Lower lobe of right lung (tissue), 2 donors: Measurements from ENCODE around the gene INHBB. TPM values are rescaled to one million over a fixed set of nuclear protein-coding genes. Genes with fewer than 3 reads are reported as not detected.

Experiments
- ATAC-seq, 2 donors: fragments of 200-7000 bp; cut with Tn5 transposase; one replicate each; pipeline ENCODE4 v1.9.1; 2020 to 2022; ENCODE audit warnings: mild to moderate bottlenecking in 2 of 2, moderate library complexity in 2 of 2
- DNase-seq: peaks from one replicate; pipeline ENCODE4 v3.0.0-alpha.2; 2020
- H3K27ac ChIP-seq: fragments of 200-600 bp; one replicate; pipeline ENCODE4 v1.8.0; 2022
- H3K27me3 ChIP-seq: fragments of 200-600 bp; one replicate; pipeline ENCODE4 v1.8.0; 2022; ENCODE audit warnings: low read depth
- H3K36me3 ChIP-seq: fragments of 200-600 bp; one replicate; pipeline ENCODE4 v1.8.0; 2022; ENCODE audit warnings: mild to moderate bottlenecking
- H3K4me1 ChIP-seq: fragments of 200-600 bp; one replicate; pipeline ENCODE4 v1.8.0; 2022
- H3K4me3 ChIP-seq: fragments of 200-600 bp; one replicate; pipeline ENCODE4 v1.8.0; 2022; ENCODE audit warnings: mild to moderate bottlenecking
- H3K9me3 ChIP-seq: fragments of 200-600 bp; one replicate; pipeline ENCODE4 v1.8.0; 2022
- intact Hi-C: fragments of 100-400 bp; cut with DNase I; formaldehyde crosslinking; loops from one replicate; pipeline ENCODE4 v1.11.0; 2022
- total RNA-seq: library from RNA; stranded (reverse); fragmentation: NEBNext Ultra II Directional; extraction: Animal tissue kit (Norgen Biotek cat#: 25700); gene quantifications from one replicate; pipeline ENCODE4 v1.2.1, GENCODE V29; 2021
- TF ChIP-seq, protein P1 (sequence below): fragments of 200-600 bp; IDR thresholded peaks from one replicate; pipeline ENCODE4 v1.8.0; 2022; ENCODE audit warnings: antibody characterized with exemption, mild to moderate bottlenecking
- donor health status: DM: no; HTN: yes; CAD: no; lungs with severe emphysema.

Gene INHBB
- total RNA-seq, 1 donor from 2014 or later: 5.2 TPM

- Histone ChIP-seq H3K9me3 (no peaks in the 10 kb centered on the region), H3K4me1 (no peaks in the 10 kb centered on the region), H3K27ac (no peak overlapping the region), H3K36me3 (no peaks in the 10 kb centered on the region), H3K4me3 (no peak overlapping the region), H3K27me3 (no peaks in the 10 kb centered on the region)
- intact Hi-C loops: no loop called here
- ATAC-seq (no peak), DNase-seq (no peak)
- TF ChIP-seq, protein P1, sequence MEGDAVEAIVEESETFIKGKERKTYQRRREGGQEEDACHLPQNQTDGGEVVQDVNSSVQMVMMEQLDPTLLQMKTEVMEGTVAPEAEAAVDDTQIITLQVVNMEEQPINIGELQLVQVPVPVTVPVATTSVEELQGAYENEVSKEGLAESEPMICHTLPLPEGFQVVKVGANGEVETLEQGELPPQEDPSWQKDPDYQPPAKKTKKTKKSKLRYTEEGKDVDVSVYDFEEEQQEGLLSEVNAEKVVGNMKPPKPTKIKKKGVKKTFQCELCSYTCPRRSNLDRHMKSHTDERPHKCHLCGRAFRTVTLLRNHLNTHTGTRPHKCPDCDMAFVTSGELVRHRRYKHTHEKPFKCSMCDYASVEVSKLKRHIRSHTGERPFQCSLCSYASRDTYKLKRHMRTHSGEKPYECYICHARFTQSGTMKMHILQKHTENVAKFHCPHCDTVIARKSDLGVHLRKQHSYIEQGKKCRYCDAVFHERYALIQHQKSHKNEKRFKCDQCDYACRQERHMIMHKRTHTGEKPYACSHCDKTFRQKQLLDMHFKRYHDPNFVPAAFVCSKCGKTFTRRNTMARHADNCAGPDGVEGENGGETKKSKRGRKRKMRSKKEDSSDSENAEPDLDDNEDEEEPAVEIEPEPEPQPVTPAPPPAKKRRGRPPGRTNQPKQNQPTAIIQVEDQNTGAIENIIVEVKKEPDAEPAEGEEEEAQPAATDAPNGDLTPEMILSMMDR: no peak
Observed at GRCh38 chr2:120367221-120367620, 21.3 kb downstream of the INHBB start.

GRCh38 chr2:120367649-120368048, 21.7 kb downstream of the INHBB start:
- ATAC-seq (no peak), DNase-seq (no peak)
- H3K4me1 ChIP-seq: no peaks in the 10 kb centered on the region

GRCh38 chr2:120368086-120368485, 22.1 kb downstream of the INHBB start:
- Histone ChIP-seq H3K4me1 (no peaks in the 10 kb centered on the region), H3K9me3 (no peaks in the 10 kb centered on the region), H3K27me3 (no peaks in the 10 kb centered on the region), H3K27ac (no peak overlapping the region), H3K4me3 (no peak overlapping the region), H3K36me3 (no peaks in the 10 kb centered on the region)
- ATAC-seq (no peak), DNase-seq (peak; percentile 6)
- TF ChIP-seq, protein P1: no peak
- intact Hi-C loops: no loop called here

More at GRCh38 chr2:120367649-120368048, 21.7 kb downstream of the INHBB start:
- Histone ChIP-seq H3K36me3 (no peaks in the 10 kb centered on the region), H3K27me3 (no peaks in the 10 kb centered on the region), H3K9me3 (no peaks in the 10 kb centered on the region), H3K27ac (no peak overlapping the region), H3K4me3 (no peak overlapping the region)
- TF ChIP-seq, protein P1: no peak
- intact Hi-C loops: no loop called here

GRCh38 chr2:120369250-120369649, 23.3 kb downstream of the INHBB start:
- Histone ChIP-seq H3K36me3 (no peaks in the 10 kb centered on the region), H3K4me1 (no peaks in the 10 kb centered on the region), H3K27ac (no peak overlapping the region), H3K27me3 (no peaks in the 10 kb centered on the region), H3K9me3 (no peaks in the 10 kb centered on the region), H3K4me3 (no peak overlapping the region)
- TF ChIP-seq, protein P1: no peak
- intact Hi-C loops: no loop called here
- no peak for ATAC-seq
- no peak for DNase-seq

GRCh38 chr2:120371969-120372625, 26.2 kb downstream of the INHBB start:
- DNase-seq: no peak
- Histone ChIP-seq H3K9me3 (no peaks in the 10 kb centered on the region), H3K36me3 (no peaks in the 10 kb centered on the region), H3K27me3 (peaks cover 5% of the 10 kb centered on the region), H3K27ac (no peak overlapping the region), H3K4me3 (no peak overlapping the region), H3K4me1 (no peaks in the 10 kb centered on the region)
- ATAC-seq: no peak
- intact Hi-C loops: no loop called here
- TF ChIP-seq, protein P1: no peak
